Lung (tissue), 12 donors: ENCODE measurements around the gene ATXN1. TPM values are rescaled to one million over a fixed set of nuclear protein-coding genes. Genes with fewer than 3 reads are reported as not detected.

Experiments used
- ATAC-seq: fragments of 200-7000 bp; cut with Tn5 transposase; one replicate; pipeline ENCODE4 v1.9.1; 2020; ENCODE audit warnings: moderate number of reproducible peaks; ENCODE audit not compliant: insufficient read depth, low FRiP score
- DNase-seq, 3 donors: peaks; one replicate each; pipeline ENCODE4 v3.0.0-alpha.2; 2013 to 2017
- H3K27ac ChIP-seq, 2 donors: one replicate each; pipeline ENCODE4 v1.5.1; 2013; ENCODE audit warnings: mild to moderate bottlenecking in 2 of 2, moderate library complexity in 2 of 2, control low read depth in 1 of 2, inconsistent platforms in 1 of 2, low read depth in 1 of 2, low read length in 1 of 2
- H3K27me3 ChIP-seq, 3 donors: one replicate each; pipeline ENCODE4 v1.5.1; 2013; ENCODE audit warnings: low read length in 2 of 3; ENCODE audit not compliant: control insufficient read depth in 3 of 3, insufficient read depth in 3 of 3
- H3K36me3 ChIP-seq, 4 donors: one replicate each; pipeline ENCODE4 v1.5.1; 2013; ENCODE audit warnings: low read length in 4 of 4, mild to moderate bottlenecking in 1 of 4, moderate library complexity in 1 of 4; ENCODE audit not compliant: control insufficient read depth in 4 of 4, insufficient read depth in 4 of 4
- H3K4me1 ChIP-seq, 5 donors: one replicate each; pipeline ENCODE4 v1.5.1; 2013; ENCODE audit warnings: low read length in 5 of 5, mild to moderate bottlenecking in 2 of 5, moderate library complexity in 1 of 5; ENCODE audit not compliant: control insufficient read depth in 5 of 5, insufficient read depth in 5 of 5
- H3K4me3 ChIP-seq: one replicate; pipeline ENCODE4 v1.5.1; 2013; ENCODE audit warnings: mild to moderate bottlenecking, control low read depth, moderate library complexity
- H3K9ac ChIP-seq, 2 donors: one replicate each; pipeline ENCODE4 v1.5.1; 2013; ENCODE audit warnings: low read length in 2 of 2, control low read depth in 1 of 2; ENCODE audit not compliant: insufficient read depth in 1 of 2
- H3K9me3 ChIP-seq, 4 donors: one replicate each; pipeline ENCODE4 v1.5.1; 2013; ENCODE audit warnings: low read length in 3 of 4, mild to moderate bottlenecking in 1 of 4, moderate library complexity in 1 of 4; ENCODE audit not compliant: control insufficient read depth in 4 of 4, insufficient read depth in 3 of 4
- CTCF ChIP-seq: IDR thresholded peaks from 2 replicates; pipeline ENCODE4 v1.5.1; 2012; ENCODE audit warnings: mild to moderate bottlenecking; ENCODE audit errors: control extremely low read depth, extremely low read depth
- WGBS, 2 donors: extraction: QIAGEN DNeasy Blood & Tissue Kit; methylation state at CpG; one replicate each; pipeline ENCODE4 v1.1.7; 2013; 5-methylcytosine and 5-hydroxymethylcytosine counted together
- polyA plus RNA-seq, 2 donors: library from polyadenylated mRNA; stranded (reverse); fragments of 200-250 nt; gene quantifications; one replicate each; pipeline ENCODE4 v1.2.1, GENCODE V29; 2013
- total RNA-seq, 2 donors: library from RNA; depleted of rRNA in 1 of 2; stranded (reverse); fragments of >200 nt in 1 of 2; gene quantifications; one replicate each; pipeline ENCODE4 v1.2.1, GENCODE V29; 2014 to 2021
- donor health status: control.
- donor health status: control.
- donor health status: Bipolar disorder and iron deficiency.
- donor health status: healthy.
- donor health status: DM: yes; HTN: yes; CAD: no.

Gene ATXN1
- total and polyA plus RNA-seq, 4 donors, result 9.7 to 108 (median 34.9) TPM

- Histone ChIP-seq H3K9me3 (peaks cover 0 to 3% (median 0%) of the 10 kb centered on the region in 4 donors), H3K27me3 (no peaks in the 10 kb centered on the region), H3K36me3 (no peaks in the 10 kb centered on the region), H3K27ac (no peak overlapping the region), H3K9ac (no peak overlapping the region), H3K4me3 (no peak overlapping the region), H3K4me1 (peaks cover 0 to 33% (median 15%) of the 10 kb centered on the region in 5 donors)
- no peak for TF ChIP-seq CTCF
- ATAC-seq (no peak), DNase-seq (no peak)
- WGBS, 2 donors, result 48 to 63% methylated on average over 2 of the region's 2 CpGs
These were observed 257.3 kb downstream of the ATXN1 start for GRCh38 chr6:16503970-16504415.

GRCh38 chr6:16503241-16503775, 258.0 kb downstream of the ATXN1 start:
- no peak for TF ChIP-seq CTCF
- WGBS, 2 donors, result 86 to 97% methylated on average over 2 of the region's 2 CpGs
- H3K27me3 ChIP-seq, result no peaks in the 10 kb centered on the region

GRCh38 chr6:16498957-16499356, 262.3 kb downstream of the ATXN1 start:
- H3K4me3 ChIP-seq, result no peak overlapping the region
- no peak for ATAC-seq
- peaks cover 0 to 3% (median 0%) of the 10 kb centered on the region in 4 donors for H3K9me3 ChIP-seq

More at GRCh38 chr6:16503241-16503775, 258.0 kb downstream of the ATXN1 start:
- DNase-seq (no peak), ATAC-seq (no peak)
- Histone ChIP-seq H3K36me3 (no peaks in the 10 kb centered on the region), H3K4me3 (no peak overlapping the region), H3K9ac (no peak overlapping the region), H3K4me1 (peaks cover 0 to 33% (median 9%) of the 10 kb centered on the region in 5 donors), H3K9me3 (peaks cover 0 to 3% (median 0%) of the 10 kb centered on the region in 4 donors), H3K27ac (no peak overlapping the region)

More at GRCh38 chr6:16498957-16499356, 262.3 kb downstream of the ATXN1 start:
- H3K36me3 ChIP-seq, result no peaks in the 10 kb centered on the region
- no peak overlapping the region for H3K9ac ChIP-seq
- peaks cover 0 to 23% (median 11%) of the 10 kb centered on the region in 5 donors for H3K4me1 ChIP-seq
- no peak for TF ChIP-seq CTCF
- H3K27me3 ChIP-seq, result no peaks in the 10 kb centered on the region
- H3K27ac ChIP-seq, result no peak overlapping the region
- no peak for DNase-seq
